ENCODE data around the gene HES5. TPM values are rescaled to one million over a fixed set of nuclear protein-coding genes. Genes with fewer than 3 reads are reported as not detected.
A peak's percentile ranks its signal among the peaks of the same experiment; 100 is the strongest.

The HES5 gene
- total RNA-seq, 1 donor = not detected

GRCh38 chr1:2527556-2527860 is 2.6 kb downstream of the HES5 start:
- H3K4me3 ChIP-seq (ENCODE audit: low read depth, low read length) = no peak overlapping the region
- no peak for DNase-seq (ENCODE audit: low read depth)
- TF ChIP-seq CTCF (IDR thresholded peaks at IDR 0.05; ENCODE audit: insufficient read depth, low read length) = no peak

DNA sequence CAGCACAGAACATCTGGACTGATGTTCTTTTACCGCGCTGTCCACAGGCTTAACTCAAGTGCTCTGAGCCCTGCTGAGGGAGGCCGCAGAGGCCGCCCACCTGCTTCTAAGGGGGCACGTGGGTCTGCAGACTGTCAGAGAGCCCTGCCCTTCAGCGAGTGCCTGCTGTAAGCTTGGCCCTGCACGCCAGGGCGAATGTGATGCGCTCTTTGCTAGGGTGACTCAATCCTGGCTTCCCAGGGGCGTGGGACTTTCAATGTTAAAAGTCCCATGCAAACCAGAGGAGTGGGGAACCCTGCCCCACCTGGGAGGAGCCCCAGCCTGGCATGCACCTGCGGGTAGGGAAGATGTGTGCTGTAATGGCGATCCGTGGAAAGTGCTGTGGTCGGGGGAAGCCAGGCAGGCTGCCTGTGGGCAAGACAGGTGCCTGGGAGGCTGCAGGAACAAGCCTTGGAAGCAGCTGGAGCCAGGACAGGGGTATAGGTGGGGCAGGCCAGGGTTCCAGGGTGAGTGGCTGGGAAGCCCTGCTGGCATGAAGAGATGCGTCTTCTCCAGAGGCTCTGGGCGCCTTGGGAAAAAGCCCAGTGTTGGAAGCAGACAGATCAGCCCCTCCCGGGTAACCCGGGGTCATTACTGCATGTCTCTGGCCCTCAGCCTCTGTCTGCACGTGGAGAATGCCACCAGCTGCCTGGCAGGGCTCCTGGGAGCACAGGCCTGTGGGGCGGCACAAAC is 3.1 kb downstream of the HES5 start:
- peak overlapping the region; percentile 45 for H3K4me3 ChIP-seq (ENCODE audit: low read depth, low read length)
- DNase-seq (ENCODE audit: low read depth) = peak; percentile 45
- TF ChIP-seq CTCF (IDR thresholded peaks at IDR 0.05; ENCODE audit: insufficient read depth, low read length) = no peak

GRCh38 chr1:2525920-2526823 is 3.9 kb downstream of the HES5 start, which contains the start of gene PANK4:
TSS of gene PANK4 (minus strand) at chr1:2526596. CDS start at chr1:2526587, 9 bp downstream.
- DNase-seq (ENCODE audit: low read depth) = peak; percentile 89
- peak within 1 kb of the TSS; percentile 85 for H3K4me3 ChIP-seq (ENCODE audit: low read depth, low read length)
- peak; percentile 14 for TF ChIP-seq CTCF (IDR thresholded peaks at IDR 0.05; ENCODE audit: insufficient read depth, low read length)

DNA sequence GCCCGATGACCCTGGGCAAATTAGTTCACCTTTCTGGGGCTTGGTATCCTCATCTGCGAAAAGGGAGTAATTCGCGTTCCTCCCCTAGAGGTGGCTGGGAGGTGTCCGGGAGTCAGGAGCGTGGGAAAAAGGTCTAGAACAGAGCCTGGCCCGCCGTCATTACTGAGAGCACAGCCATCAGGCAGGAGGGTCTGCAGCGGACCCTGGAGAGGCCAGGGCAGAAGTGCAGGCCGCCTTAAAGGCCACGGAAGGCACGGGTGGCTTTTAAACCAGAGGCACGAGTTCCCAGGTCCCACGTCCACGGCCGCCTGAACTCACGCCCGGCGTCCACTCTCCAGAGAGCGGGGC is 4.5 kb downstream of the HES5 start:
- peak; percentile 3 for TF ChIP-seq CTCF (IDR thresholded peaks at IDR 0.05; ENCODE audit: insufficient read depth, low read length)
- H3K4me3 ChIP-seq (ENCODE audit: low read depth, low read length) = peak overlapping the region; percentile 85
- DNase-seq (ENCODE audit: low read depth) = no peak

DNA sequence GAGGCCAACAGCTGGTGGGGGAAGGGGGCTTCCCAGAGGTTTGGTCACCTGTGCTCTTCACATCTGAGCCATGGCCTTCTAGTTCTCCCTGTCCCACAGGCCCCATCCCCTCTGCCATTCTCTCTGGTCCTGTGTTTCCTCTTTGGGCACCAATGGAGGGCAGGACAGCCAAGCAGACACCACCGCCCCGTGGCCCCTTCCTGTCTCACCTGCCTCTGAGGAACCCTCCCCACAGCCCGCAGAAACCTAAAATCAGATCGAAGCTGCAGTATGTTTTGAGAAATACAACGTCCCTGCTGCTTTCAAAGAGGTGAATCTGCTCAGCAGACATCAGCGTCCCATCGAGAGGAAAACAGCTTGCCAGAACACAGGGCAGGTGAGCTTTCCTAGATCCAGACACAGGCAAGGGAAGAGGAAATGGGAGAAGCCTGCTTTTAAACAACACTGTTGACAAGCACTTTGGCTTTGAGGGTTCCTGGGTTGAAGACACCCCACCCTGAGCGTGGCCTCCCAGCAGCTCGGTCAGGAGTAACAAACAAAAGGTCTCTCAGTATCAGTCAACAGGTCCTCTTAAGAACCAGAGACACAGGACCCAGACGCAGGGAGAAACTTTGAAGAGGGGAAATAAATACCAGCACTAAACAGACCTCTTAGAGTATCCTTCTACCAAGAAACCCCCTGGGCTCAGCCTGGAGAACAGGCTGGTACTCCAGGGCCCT is 6.0 kb downstream of the HES5 start:
- no peak overlapping the region for H3K4me3 ChIP-seq (ENCODE audit: low read depth, low read length)
- DNase-seq (ENCODE audit: low read depth) = no peak
- TF ChIP-seq CTCF (IDR thresholded peaks at IDR 0.05; ENCODE audit: insufficient read depth, low read length) = no peak

DNA sequence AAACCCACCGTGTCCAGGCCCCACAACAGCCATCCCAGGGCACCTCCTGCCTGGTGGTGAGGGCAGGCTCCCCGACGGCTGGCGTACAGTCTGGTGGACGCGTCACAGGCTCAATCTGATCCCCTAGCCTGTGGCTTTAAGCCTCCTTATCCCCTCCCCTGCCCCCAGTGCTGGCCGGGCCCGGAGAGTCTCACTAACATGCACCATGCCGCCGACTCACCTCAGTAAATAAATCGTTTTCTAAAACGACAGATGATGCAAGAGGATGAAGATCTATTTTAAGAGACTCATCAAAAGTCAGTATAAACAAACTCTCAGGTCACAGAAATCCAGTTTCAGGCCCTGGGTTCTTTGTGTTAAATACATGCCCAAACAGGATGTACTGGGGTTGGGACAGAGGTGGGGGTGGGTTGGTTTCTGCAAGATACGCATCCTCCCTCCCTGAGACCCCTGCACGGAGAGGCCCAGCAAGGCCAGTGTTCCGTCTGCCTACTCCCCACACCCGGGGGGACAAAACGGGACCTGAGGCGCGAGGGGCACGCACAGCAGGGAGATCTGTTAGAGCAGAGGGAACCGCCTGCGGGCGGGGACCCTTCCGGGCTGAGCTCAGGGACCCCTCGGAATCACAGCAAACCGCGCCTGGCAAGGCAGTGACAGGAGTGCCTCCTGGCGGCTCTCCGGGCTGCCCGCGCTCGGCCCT is 6.7 kb downstream of the HES5 start:
- TF ChIP-seq CTCF (IDR thresholded peaks at IDR 0.05; ENCODE audit: insufficient read depth, low read length) = no peak
- no peak overlapping the region for H3K4me3 ChIP-seq (ENCODE audit: low read depth, low read length)
- DNase-seq (ENCODE audit: low read depth) = no peak

Measured in fibroblast of the aortic adventitia (primary cell).